IPS-15b (cell line): ENCODE data around the gene DET1.
"Not testable (repeated sequence)": the region's sequence is repeated elsewhere in the genome, so short reads cannot be mapped to it uniquely, and the experiment has no call there.

Source experiments
- H3K27me3 ChIP-seq: one replicate; pipeline ENCODE4 v1.6.1; 2013; ENCODE audit warnings: low read length; ENCODE audit not compliant: control insufficient read depth, insufficient read depth
- H3K36me3 ChIP-seq: one replicate; pipeline ENCODE4 v1.6.1; 2013; ENCODE audit warnings: low read length; ENCODE audit not compliant: control insufficient read depth, insufficient read depth
- H3K4me1 ChIP-seq: one replicate; pipeline ENCODE4 v1.6.1; 2013; ENCODE audit warnings: mild to moderate bottlenecking, low read length; ENCODE audit not compliant: control insufficient read depth, insufficient read depth
- H3K4me3 ChIP-seq: one replicate; pipeline ENCODE4 v1.5.1; 2013; ENCODE audit warnings: low read depth, low read length
- H3K9ac ChIP-seq: one replicate; pipeline ENCODE4 v1.6.1; 2013; ENCODE audit warnings: low read depth, mild to moderate bottlenecking, low read length
- H3K9me3 ChIP-seq: one replicate; pipeline ENCODE4 v1.6.1; 2013; ENCODE audit warnings: mild to moderate bottlenecking, low read length; ENCODE audit not compliant: control insufficient read depth, insufficient read depth

DET1 gene

DNA sequence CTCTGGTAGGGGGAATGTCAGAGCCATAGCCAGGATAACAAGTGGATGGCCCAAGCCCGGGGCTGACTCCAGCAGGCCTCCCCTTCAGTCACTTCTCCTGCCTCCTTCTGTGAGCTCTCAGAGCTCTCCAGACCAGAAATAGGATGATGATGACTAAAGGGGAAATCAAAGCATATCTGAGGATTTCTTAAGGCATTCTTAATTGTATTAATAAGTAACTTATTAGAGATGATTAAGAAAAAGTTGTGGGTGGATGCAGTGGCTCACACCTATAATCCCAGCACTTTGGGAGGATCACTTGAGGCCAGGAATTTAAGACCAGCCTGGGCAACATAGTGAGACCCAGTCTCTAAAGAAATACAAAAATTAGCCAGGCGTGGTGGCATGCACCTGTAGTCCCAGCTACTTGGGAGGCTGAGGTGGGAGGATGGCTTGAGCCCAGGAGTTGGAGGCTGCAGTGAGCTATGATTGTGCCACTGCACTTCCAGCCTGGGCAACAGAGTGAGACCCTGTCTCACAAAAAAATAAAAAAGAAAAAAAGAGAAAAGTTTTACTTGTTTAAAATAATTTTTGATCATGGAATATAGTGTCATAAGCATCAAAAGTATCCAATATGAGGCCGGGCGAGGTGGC is 72.7 kb downstream of the DET1 start:
- not testable (repeated sequence) for H3K9me3 ChIP-seq, H3K36me3 ChIP-seq, H3K9ac ChIP-seq, H3K27me3 ChIP-seq, H3K4me1 ChIP-seq, H3K4me3 ChIP-seq

DNA sequence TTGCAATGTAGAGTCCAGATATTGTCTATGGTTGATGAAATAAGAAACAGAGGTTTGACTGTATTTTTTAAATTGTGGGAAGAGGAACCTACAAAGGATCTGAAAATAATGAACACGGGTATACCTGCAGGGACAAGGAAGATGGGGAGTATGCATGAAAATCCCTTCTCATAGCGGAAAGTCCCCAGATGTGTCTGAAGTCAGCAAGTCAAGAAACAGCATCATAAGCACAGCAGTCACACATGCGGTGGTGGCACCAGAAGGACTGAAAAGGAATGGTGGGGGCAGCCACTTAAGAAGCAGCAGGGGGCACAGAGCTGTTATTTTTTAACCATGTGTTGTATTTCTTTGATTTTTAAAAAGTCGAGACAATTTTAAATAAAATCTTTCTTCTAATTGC is 74.3 kb downstream of the DET1 start:
- H3K27me3 ChIP-seq, result no peaks in the 10 kb centered on the region
- no peak overlapping the region for H3K9ac ChIP-seq
- H3K4me3 ChIP-seq, result no peak overlapping the region
- H3K36me3 ChIP-seq, result peaks cover 4% of the 10 kb centered on the region
- no peaks in the 10 kb centered on the region for H3K9me3 ChIP-seq
- H3K4me1 ChIP-seq, result no peaks in the 10 kb centered on the region

DNA sequence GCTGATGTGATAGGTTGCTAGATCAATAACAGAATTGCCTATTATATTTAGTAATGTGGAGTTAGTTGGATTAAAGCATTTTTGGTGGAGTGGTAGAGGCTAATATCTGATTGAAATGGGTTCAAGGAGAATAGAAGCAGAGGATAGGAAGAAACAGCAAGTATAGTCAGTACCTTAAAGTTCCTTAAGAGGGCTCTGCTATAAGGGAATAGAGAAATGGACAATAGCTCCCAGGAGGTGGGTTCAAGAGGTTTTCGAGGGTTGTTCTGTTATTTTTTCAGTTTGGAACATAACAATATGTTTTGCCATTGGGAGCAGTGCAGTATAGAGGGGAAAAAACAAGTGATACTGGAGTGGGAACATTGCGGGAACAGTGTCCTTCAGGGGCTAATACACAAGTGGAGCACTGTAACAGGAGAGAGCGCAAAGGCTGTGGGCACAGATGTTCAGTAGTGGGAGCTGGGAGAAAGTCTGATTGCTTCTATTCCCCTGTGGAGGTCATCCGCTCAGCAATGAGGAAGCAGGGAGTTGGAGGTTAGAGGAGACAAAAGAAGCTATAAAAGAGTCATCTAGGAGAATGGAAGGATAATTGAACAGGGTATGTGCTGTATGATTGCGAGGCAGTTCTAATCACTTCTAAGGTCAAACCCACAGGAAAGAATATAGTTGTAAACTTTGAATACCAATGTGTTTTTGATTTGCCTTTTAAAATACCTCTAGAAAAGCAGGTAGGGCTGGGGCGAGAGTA is 75.7 kb downstream of the DET1 start:
- no peak overlapping the region for H3K9ac ChIP-seq
- H3K36me3 ChIP-seq, result peaks cover 4% of the 10 kb centered on the region
- no peaks in the 10 kb centered on the region for H3K27me3 ChIP-seq
- H3K9me3 ChIP-seq, result no peaks in the 10 kb centered on the region
- H3K4me3 ChIP-seq, result no peak overlapping the region
- peaks cover 4% of the 10 kb centered on the region for H3K4me1 ChIP-seq

DNA sequence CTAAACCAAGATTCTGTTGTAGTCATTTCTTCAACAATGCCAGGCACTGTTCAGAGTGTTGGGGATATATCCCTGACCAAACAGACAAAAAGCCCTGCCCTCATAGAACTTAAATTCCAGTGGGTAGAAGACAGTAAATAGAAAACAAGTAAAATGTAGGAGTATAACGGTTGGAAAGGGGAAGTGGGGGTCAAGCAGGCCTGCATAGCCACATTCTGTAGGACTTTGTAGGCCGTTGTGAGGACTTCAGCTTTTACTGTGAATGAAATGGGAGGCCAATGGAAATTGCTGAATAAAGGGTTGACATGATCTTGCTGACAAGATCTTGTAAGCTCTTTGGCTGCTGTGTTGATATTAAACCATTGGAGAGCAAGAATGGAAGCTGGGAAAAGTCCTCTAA is 77.2 kb downstream of the DET1 start:
- no peak overlapping the region for H3K9ac ChIP-seq
- H3K4me3 ChIP-seq, result no peak overlapping the region
- peaks cover 4% of the 10 kb centered on the region for H3K36me3 ChIP-seq
- H3K9me3 ChIP-seq, result no peaks in the 10 kb centered on the region
- H3K27me3 ChIP-seq, result no peaks in the 10 kb centered on the region
- peaks cover 4% of the 10 kb centered on the region for H3K4me1 ChIP-seq

DNA sequence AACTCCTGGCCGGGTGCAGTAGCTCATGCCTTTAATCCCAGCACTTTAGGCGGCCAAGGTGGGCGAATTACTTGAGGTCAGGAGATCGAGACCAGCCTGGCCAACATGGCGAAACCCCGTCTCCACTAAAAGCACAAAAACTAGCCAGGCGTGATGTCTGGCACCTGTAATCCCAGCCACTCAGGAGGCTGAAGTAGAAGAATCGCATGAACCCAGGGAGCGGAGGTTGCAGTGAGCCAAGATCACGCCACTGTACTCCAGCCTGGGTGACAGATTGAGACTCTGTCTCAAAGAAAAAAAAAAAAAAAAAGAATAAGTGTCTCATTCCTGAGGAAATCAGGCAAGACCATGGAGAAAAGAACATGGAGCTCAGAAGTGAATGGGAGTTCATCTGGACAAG is 77.8 kb downstream of the DET1 start:
- H3K4me1 ChIP-seq, H3K36me3 ChIP-seq, H3K9me3 ChIP-seq, H3K9ac ChIP-seq, H3K27me3 ChIP-seq: not testable (repeated sequence)
- peak overlapping the region; percentile 93 for H3K4me3 ChIP-seq

DNA sequence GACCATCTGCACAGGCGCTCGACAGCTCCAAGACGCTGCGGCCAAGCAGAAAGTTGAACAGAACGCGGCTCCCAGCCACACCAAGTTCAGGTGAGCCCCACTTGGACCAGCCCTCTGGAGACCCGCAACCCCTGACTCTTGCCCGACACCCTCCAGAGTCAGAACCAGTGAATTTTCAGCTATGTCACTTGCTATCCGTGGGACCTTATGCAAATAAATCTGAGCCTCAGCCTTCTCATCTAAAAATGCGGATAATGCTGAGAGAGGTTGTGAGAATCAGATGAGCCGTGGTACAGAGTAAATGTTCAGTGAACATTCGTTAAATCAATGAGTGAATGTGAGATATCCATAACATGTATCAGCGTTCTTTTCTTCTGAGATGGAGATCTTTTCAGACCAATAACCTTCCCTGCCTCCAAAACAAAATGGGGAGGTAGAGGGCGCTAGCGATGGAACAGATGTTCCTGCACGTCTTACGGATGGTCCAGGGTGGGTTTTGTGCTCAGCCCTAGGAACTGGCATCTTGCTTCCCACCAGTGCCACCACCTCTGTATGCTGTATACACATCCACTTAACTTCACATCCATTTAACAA is 78.4 kb downstream of the DET1 start:
- Histone ChIP-seq H3K4me3 (peak overlapping the region; percentile 93), H3K36me3 (peaks cover 12% of the 10 kb centered on the region), H3K4me1 (peaks cover 4% of the 10 kb centered on the region), H3K9ac (peak overlapping the region; percentile 93), H3K27me3 (no peaks in the 10 kb centered on the region), H3K9me3 (no peaks in the 10 kb centered on the region)

DNA sequence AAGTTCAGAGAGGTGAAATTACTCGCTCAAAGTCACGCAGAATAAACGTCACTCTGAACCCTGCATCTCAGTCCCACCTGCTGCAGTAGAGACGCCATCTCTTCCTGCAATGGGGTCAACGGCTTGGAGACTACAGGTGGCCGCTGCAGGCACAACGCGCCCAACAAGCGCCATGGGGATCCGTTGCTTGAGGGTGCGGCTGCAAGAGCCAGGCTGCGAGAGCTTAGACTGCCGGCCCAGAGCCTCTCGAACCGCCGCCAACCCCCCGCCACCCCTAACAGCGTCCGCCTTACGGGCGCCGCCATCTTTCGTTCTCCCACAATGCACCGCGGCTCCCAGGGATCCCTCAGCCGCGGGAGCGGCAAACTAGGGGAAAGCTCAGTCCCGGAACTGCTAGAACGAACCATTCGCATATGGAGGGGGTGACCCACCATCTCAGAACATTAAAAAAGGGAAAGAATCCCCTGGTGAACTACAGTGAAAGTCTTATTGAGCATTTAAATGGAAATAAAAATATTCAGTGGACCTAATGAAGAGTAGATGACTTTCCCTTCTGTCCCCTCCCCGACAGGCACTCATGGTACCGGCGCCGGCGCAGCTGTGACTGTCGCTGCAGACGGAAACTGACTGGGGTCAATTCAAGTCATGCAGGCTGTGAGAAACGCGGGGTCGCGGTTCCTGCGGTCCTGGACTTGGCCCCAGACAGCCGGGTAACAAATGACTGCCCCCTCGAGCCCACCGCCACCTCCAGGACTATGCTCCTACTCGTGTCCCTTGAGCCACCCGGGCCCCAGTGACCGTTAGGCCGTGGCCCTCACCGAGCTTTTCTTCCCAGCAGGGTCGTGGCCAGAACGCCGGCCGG is 79.2 kb downstream of the DET1 start, which contains the start of the genes MRPL46 and MRPS11:
MRPL46 (minus strand) TSS at position 316 of the 862 bp plus-strand sequence; CDS start at position 305, 11 bp downstream.
MRPS11 (plus strand) TSS at position 636 of the 862 bp plus-strand sequence; CDS start at position 646, 10 bp downstream.
- peaks cover 4% of the 10 kb centered on the region for H3K4me1 ChIP-seq
- H3K36me3 ChIP-seq, result peaks cover 12% of the 10 kb centered on the region
- no peaks in the 10 kb centered on the region for H3K27me3 ChIP-seq
- no peaks in the 10 kb centered on the region for H3K9me3 ChIP-seq
- peak within 1 kb of the TSS; percentile 93 for H3K9ac ChIP-seq
- H3K4me3 ChIP-seq, result peak within 1 kb of the TSS; percentile 93

DNA sequence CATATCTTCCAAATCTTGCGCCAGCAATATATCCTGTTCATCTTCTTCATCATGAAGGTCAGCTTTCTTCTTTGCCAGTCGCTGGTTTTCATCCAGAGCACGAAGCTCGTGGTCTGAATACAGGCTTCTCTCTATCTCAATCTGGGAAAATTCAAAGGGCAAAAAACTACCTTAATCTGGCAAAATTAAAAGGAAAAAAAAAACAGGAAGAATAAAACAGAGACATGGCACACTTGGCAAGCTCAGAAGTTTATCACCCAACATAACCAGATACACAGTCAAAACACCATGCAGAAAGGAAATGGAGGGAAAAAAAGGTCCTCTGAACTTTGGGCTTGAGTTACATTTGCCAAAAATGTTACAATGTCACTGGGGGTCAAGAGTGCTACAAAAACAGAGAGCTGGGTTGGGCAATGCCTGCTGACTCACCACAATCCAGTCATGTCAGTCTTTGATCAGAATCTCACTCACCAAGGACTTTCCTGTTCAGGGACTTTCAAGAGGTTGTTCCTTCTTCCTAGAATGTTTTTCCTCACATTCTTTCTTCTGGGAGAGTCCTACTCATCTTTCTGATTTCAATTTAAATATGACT is 80.8 kb downstream of the DET1 start:
- no peak overlapping the region for H3K9ac ChIP-seq
- H3K4me1 ChIP-seq, result peaks cover 4% of the 10 kb centered on the region
- H3K4me3 ChIP-seq, result no peak overlapping the region
- no peaks in the 10 kb centered on the region for H3K9me3 ChIP-seq
- H3K36me3 ChIP-seq, result peaks cover 12% of the 10 kb centered on the region
- H3K27me3 ChIP-seq, result no peaks in the 10 kb centered on the region

DNA sequence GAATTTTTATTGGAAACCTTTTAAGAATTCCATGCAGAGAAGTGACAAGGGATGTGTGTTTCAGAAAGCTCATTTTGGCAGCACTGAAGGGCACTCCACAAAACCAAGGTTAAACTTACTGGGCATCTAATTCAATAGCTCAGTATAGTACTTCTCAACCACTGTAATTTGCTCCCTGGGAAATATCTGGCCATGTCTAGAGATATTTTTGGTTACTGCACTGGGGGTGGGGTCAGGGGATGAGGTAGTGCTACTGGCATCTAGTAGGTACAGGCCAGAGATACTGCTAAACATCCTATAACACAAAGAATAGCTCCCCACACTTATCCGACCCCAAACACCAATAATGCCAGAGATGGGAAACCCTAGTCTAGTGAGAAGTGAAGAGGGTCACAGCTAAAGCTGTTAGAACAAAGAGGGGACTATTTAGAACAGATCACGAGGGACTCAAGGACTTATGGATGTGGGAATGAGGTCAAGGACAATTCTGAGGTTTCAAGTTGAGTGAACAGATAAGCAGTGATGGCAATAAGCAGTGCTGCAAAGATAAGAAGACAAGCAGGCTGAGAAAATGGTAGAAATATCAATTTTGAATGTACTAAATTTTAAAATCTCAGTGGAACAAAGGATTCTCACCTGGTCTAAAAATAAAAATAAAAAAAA is 82.5 kb downstream of the DET1 start:
- Histone ChIP-seq H3K4me3 (no peak overlapping the region), H3K9me3 (no peaks in the 10 kb centered on the region), H3K4me1 (peaks cover 4% of the 10 kb centered on the region), H3K27me3 (no peaks in the 10 kb centered on the region), H3K36me3 (peaks cover 21% of the 10 kb centered on the region), H3K9ac (no peak overlapping the region)
